Renal cortex interstitium (tissue), 15 donors: Measurements from ENCODE around the gene KDR. TPM values are rescaled to one million over a fixed set of nuclear protein-coding genes. Genes with fewer than 3 reads are reported as not detected.

Experiments used
- DNase-seq, 11 donors: peaks; one replicate each; pipeline ENCODE4 v3.0.0-alpha.2; 2013; ENCODE audit warnings: low read depth in 9 of 11, low spot score in 4 of 11; ENCODE audit errors: extremely low read depth in 1 of 11
- long read RNA-seq, 16 experiments: transcript quantifications; one replicate each; lab custom pipeline, GENCODE V29; 2026
- polyA plus RNA-seq, 3 donors: library from polyadenylated mRNA; unstranded; fragments of 120-200 nt; gene quantifications; one replicate each; pipeline ENCODE4 v1.2.1, GENCODE V29; 2013; ENCODE audit not compliant: insufficient read length in 3 of 3

KDR gene
- 10 to 100 TPM; 43.8 to 63.7 (median 59.4) TPM for polyA plus RNA-seq
- long read RNA-seq, donor 1, full-length matches to known transcripts = 1 of 1 reads
- long read RNA-seq, donor 1, partial matches to known transcripts = 0 of 1 reads
- long read RNA-seq, donor 1, other reads (novel, unspliced or antisense) = 0 of 1 reads
- long read RNA-seq, donor 2 = 0 reads
- long read RNA-seq, donor 3, full-length matches to known transcripts = 6 of 13 reads
- long read RNA-seq, donor 3, partial matches to known transcripts = 7 of 13 reads
- long read RNA-seq, donor 3, other reads (novel, unspliced or antisense) = 0 of 13 reads
- long read RNA-seq, donor 4, full-length matches to known transcripts = 2 of 8 reads
- long read RNA-seq, donor 4, partial matches to known transcripts = 6 of 8 reads
- long read RNA-seq, donor 4, other reads (novel, unspliced or antisense) = 0 of 8 reads
- long read RNA-seq, donor 5 = 0 reads
- long read RNA-seq, donor 6, full-length matches to known transcripts = 2 of 2 reads
- long read RNA-seq, donor 6, partial matches to known transcripts = 0 of 2 reads
- long read RNA-seq, donor 6, other reads (novel, unspliced or antisense) = 0 of 2 reads
- long read RNA-seq, donor 7, full-length matches to known transcripts = 1 of 1 reads
- long read RNA-seq, donor 7, partial matches to known transcripts = 0 of 1 reads
- long read RNA-seq, donor 7, other reads (novel, unspliced or antisense) = 0 of 1 reads
- long read RNA-seq, donor 8 = 0 reads
- long read RNA-seq, donor 9, full-length matches to known transcripts = 2 of 13 reads
- long read RNA-seq, donor 9, partial matches to known transcripts = 11 of 13 reads
- long read RNA-seq, donor 9, other reads (novel, unspliced or antisense) = 0 of 13 reads
- long read RNA-seq, donor 10, full-length matches to known transcripts = 2 of 21 reads
- long read RNA-seq, donor 10, partial matches to known transcripts = 19 of 21 reads
- long read RNA-seq, donor 10, other reads (novel, unspliced or antisense) = 0 of 21 reads
- long read RNA-seq, donor 11, full-length matches to known transcripts = 4 of 15 reads
- long read RNA-seq, donor 11, partial matches to known transcripts = 11 of 15 reads
- long read RNA-seq, donor 11, other reads (novel, unspliced or antisense) = 0 of 15 reads
- long read RNA-seq, donor 12 = 0 reads
- long read RNA-seq, donor 13 = 0 reads
- long read RNA-seq, donor 14 = 0 reads
- long read RNA-seq, donor 15, full-length matches to known transcripts = 2 of 2 reads
- long read RNA-seq, donor 15, partial matches to known transcripts = 0 of 2 reads
- long read RNA-seq, donor 15, other reads (novel, unspliced or antisense) = 0 of 2 reads
- long read RNA-seq, donor 16, full-length matches to known transcripts = 4 of 76 reads
- long read RNA-seq, donor 16, partial matches to known transcripts = 72 of 76 reads
- long read RNA-seq, donor 16, other reads (novel, unspliced or antisense) = 0 of 76 reads

GRCh38 chr4:55125087-55125721 lies at the start of gene KDR:
TSS of gene KDR (minus strand) at chr4:55125595. CDS start at chr4:55125293, 302 bp downstream.
- DNase-seq = peak in 3 of 11 donors; percentile 14 to 30 (median 18)

- no peak for DNase-seq
Measured at GRCh38 chr4:55173580-55173979, 48.2 kb upstream of the KDR start.

GRCh38 chr4:55172694-55173287 lies 47.4 kb upstream of the KDR start:
- no peak for DNase-seq

GRCh38 chr4:55170462-55170861 lies 45.1 kb upstream of the KDR start:
- no peak for DNase-seq

- no peak for DNase-seq
Measured at GRCh38 chr4:55169352-55169961, 44.1 kb upstream of the KDR start.

GRCh38 chr4:55162396-55162795 lies 37.0 kb upstream of the KDR start:
- no peak for DNase-seq

GRCh38 chr4:55161739-55162138 lies 36.3 kb upstream of the KDR start:
- no peak for DNase-seq

GRCh38 chr4:55159851-55160250 lies 34.5 kb upstream of the KDR start:
- no peak for DNase-seq

- no peak for DNase-seq
Measured at GRCh38 chr4:55158957-55159356, 33.6 kb upstream of the KDR start.

GRCh38 chr4:55157559-55158277 lies 32.3 kb upstream of the KDR start:
- DNase-seq = no peak

- DNase-seq = no peak
Measured at GRCh38 chr4:55154933-55155332, 29.5 kb upstream of the KDR start.

- no peak for DNase-seq
Measured at GRCh38 chr4:55154290-55154880, 29.0 kb upstream of the KDR start.

- DNase-seq = no peak
Measured at GRCh38 chr4:55143858-55144257, 18.5 kb upstream of the KDR start.

GRCh38 chr4:55138367-55138766 lies 13.0 kb upstream of the KDR start:
- DNase-seq = no peak

GRCh38 chr4:55136634-55137033 lies 11.2 kb upstream of the KDR start:
- no peak for DNase-seq

GRCh38 chr4:55133951-55134350 lies 8.6 kb upstream of the KDR start:
- DNase-seq = no peak

- DNase-seq = no peak
Measured at GRCh38 chr4:55132775-55133174, 7.4 kb upstream of the KDR start.
